ENCODE results near the gene RPP25.
"Not testable (repeated sequence)": the region's sequence is repeated elsewhere in the genome, so short reads cannot be mapped to it uniquely, and the experiment has no call there.

The RPP25 gene

DNA sequence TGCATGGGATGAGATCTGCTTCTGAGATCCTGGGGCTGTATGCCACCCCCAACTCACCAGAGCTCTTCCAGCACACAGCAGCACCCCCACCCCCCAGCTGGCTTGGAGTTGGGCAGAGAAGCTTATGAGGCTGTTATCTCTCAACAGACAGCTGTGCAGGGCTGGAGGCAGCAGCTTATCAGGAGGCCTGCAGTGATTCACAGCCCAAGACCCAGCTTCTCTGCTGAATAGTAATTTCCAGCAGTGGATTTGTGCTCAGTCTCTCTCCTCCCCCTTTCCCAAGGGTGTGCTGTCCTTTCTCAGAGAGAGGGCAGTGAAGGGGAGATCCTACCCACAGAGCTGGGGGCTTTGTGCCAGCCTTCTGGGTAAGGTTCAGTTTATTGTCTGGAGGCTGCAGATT lies 2.1 kb downstream of the RPP25 start:
- Histone ChIP-seq H3K36me3 (no peaks in the 10 kb centered on the region), H3K4me2 (peak overlapping the region; percentile 5 to 94 (median 83); a peak in 16 of 22 replicates), H3K4me1 (peaks cover 30 to 48% (median 39%) of the 10 kb centered on the region in 10 experiments; a peak in 19 of 20 replicates), H3K9ac (peak overlapping the region in 5 of 11 experiments; percentile 2 to 34 (median 9); a peak in 5 of 22 replicates), H4K20me1 (peaks cover 0 to 38% (median 16%) of the 10 kb centered on the region in 11 experiments; a peak in 11 of 22 replicates), H3K9me3 (replicated peaks in 1 of 11) (peaks cover 0 to 10% (median 0%) of the 10 kb centered on the region in 11 experiments; a peak in 11 of 22 replicates), H3K27me3 (peaks cover 47 to 58% (median 55%) of the 10 kb centered on the region in 11 experiments), H3K4me3 (no peak overlapping the region), H3K27ac (no peak overlapping the region)
- no peak for TF ChIP-seq Cebpa-rat (IDR thresholded peaks at IDR 0.05)

DNA sequence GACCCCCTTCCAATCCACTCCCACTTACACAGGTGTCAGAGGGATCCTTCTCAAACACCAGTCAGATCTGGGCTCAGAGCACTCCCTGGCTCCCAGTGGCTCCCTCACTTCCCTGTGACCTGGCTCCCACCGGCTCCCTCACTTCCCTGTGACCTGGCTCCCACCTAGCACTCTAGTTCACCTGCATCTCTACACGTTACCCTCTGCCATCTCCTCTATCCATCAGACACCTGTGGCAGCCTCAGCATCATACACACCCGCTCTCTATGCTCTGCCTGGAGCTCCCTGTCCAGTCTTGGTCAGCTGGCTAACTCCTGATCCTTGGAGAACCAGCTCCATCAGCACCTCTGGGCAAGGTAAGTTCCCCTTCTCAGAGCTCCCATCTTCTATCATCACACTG lies 5.6 kb downstream of the RPP25 start:
- Histone ChIP-seq H3K9ac (no peak overlapping the region), H4K20me1 (peaks cover 0 to 21% (median 6%) of the 10 kb centered on the region in 11 experiments; a peak in 5 of 22 replicates), H3K4me1 (peaks cover 10 to 20% (median 16%) of the 10 kb centered on the region in 10 experiments; a peak in 19 of 20 replicates), H3K9me3 (replicated peaks in 1 of 11) (peaks cover 0 to 4% (median 0%) of the 10 kb centered on the region in 11 experiments; a peak in 10 of 22 replicates), H3K4me2 (no peak overlapping the region), H3K4me3 (no peak overlapping the region), H3K36me3 (no peaks in the 10 kb centered on the region), H3K27ac (no peak overlapping the region), H3K27me3 (peaks cover 12 to 23% (median 20%) of the 10 kb centered on the region in 11 experiments)
- TF ChIP-seq Cebpa-rat (IDR thresholded peaks at IDR 0.05), result no peak

DNA sequence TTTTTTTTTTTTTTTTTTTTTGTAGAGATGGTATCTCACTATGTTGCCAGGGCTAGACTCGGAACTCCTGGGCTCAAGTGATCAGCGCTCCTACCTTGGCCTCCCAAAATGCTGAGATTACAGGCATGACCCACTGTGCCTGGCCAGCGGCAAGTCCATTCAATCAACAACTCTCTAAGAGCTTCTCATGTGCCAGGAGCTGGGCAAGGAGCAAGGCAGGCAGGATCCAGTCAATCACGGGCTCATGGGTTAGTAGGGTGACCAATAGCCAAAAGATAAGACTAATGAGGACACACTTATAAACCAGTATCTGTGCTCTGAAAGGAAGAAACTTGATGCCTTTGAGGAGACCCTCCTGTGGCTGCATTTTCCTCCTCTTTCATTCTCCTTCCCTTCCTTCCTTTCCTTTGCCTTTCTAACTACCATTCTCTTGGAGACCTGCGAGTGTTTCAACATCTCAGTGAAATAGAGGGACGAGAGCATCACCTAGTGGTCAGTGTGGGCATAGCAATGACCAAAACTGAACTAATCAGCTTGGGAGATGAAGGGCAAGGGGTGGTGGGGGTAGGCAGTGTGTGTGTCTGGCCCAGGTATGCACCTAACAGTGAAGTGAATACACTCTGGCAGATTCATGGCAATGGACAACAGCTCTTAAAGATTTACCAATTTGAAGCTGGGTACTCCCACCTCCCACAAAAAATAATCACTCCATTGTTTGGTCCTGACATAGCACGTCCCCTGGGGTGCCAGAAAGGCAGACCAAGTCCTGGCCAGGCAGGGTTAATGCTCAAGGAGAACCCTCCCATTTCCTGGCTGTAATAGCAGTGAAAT lies 6.3 kb downstream of the RPP25 start:
- H4K20me1 ChIP-seq, result peaks cover 0 to 14% (median 6%) of the 10 kb centered on the region in 11 experiments; a peak in 3 of 22 replicates
- H3K27ac ChIP-seq, result no peak overlapping the region
- TF ChIP-seq Cebpa-rat (IDR thresholded peaks at IDR 0.05), result 0 out of 22 replicates have a peak, but pooled peaks of 2 of the 11 experiments have one; percentile 15 to 28
- no peak overlapping the region for H3K4me2 ChIP-seq
- H3K27me3 ChIP-seq, result peaks cover 5 to 16% (median 13%) of the 10 kb centered on the region in 11 experiments
- peaks cover 7 to 15% (median 12%) of the 10 kb centered on the region in 10 experiments; a peak in 12 of 20 replicates for H3K4me1 ChIP-seq
- no peak overlapping the region for H3K9ac ChIP-seq
- no peaks in the 10 kb centered on the region for H3K9me3 ChIP-seq (replicated peaks in 1 of 11)
- H3K4me3 ChIP-seq, result no peak overlapping the region
- no peaks in the 10 kb centered on the region for H3K36me3 ChIP-seq

DNA sequence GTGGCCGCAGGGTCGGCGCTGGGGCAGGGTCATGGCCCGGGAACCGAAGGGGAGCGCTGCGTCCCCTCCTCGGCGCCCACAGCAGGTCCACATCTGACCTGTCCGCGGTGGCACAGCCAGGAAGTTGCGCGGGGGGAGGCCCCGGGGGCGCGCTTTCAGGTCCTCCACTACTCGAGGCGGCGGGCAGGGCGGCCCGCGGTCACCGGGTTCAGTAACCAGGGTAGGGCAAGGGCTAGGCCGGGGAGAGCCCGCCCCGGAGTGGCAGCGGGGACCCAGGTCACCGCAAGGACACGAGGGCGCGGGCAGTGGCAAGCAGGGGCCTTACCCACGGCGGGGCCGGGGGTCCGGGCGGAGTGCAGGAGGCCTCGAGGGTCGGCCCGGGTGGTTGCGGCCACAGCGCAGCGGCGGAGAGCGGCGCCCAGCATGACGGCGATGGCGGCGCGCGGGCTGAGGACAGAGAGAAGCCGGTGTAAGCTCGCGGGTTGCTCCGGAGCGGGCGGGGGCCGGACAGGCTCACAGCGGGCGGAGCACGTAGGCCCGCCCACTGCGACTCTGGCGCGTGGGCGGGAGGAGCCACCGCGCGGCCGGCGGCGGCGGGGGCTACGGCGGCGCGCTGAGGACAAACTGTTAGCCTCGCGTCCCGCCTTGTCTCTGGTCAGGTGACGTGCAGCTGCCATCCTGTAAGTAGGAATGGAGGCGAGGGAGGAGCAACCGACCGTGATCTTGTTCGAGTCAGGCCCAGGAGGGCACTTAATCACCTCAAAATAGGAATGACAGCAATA lies 18.8 kb downstream of the RPP25 start, which contains the start of gene COX5A:
COX5A (minus strand) TSS at position 484 of the 782 bp plus-strand sequence; CDS start at position 425, 59 bp downstream.
- Histone ChIP-seq H3K36me3 (peaks cover 11 to 35% (median 26%) of the 10 kb centered on the region in 11 experiments; a peak in 19 of 22 replicates), H4K20me1 (peaks cover 35 to 51% (median 43%) of the 10 kb centered on the region in 11 experiments), H3K4me3 (peak within 1 kb of the TSS; percentile 85 to 100 (median 97)), H3K27me3 (no peaks in the 10 kb centered on the region), H3K9ac (peak within 1 kb of the TSS; percentile 93 to 100 (median 97)), H3K27ac (peak within 1 kb of the TSS; percentile 89 to 99 (median 96)), H3K4me1 (peaks cover 27 to 40% (median 34%) of the 10 kb centered on the region in 10 experiments), H3K4me2 (peak within 1 kb of the TSS; percentile 72 to 96 (median 85)), H3K9me3 (replicated peaks in 1 of 11) (no peaks in the 10 kb centered on the region)
- TF ChIP-seq Cebpa-rat (IDR thresholded peaks at IDR 0.05), result no peak

DNA sequence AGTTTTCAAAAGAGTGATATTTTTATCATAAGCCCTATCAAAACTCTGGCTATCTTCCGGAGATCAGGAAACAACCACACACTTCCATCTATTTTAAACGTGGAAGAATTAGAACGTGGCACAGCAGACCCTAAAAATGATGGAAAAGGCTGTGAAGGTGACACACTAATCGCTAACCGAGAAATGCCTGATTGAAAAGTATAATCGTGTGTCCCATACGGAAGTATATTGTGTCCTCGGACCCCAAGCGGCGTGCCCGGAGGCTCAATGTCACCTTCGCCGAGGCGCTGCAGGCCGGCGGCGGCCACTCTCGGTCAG lies 19.3 kb downstream of the RPP25 start:
- H3K4me1 ChIP-seq, result peaks cover 27 to 40% (median 34%) of the 10 kb centered on the region in 10 experiments

DNA sequence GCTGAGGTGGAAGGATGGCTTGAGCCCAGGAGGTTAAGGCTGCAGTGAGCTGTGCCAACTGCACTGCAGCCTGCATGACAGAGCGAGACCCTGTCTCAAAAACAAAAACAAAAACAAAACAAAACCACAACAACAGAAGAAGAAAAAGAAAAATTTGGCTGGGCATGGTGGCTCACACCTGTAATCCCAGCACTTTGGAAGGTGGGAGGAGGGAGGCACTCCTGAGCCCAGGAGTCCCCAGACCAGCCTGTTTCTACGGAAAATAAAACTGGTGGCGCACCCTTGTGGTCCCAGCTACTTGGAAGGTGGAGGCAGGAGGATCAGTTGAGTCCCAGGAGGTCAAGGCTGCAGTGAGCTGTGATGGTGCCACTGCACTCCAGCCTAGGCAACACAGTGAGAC lies 21.4 kb downstream of the RPP25 start:
- peak overlapping the region; percentile 29 to 96 (median 84) for H3K4me2 ChIP-seq
- peaks cover 57 to 77% (median 69%) of the 10 kb centered on the region in 11 experiments for H4K20me1 ChIP-seq
- H3K27me3 ChIP-seq; H3K9me3 ChIP-seq (replicated peaks in 1 of 11); H3K27ac ChIP-seq: not testable (repeated sequence)
- peak overlapping the region in 5 of 11 experiments; percentile 28 to 99 (median 67); a peak in 8 of 22 replicates for H3K9ac ChIP-seq
- peaks cover 27 to 40% (median 34%) of the 10 kb centered on the region in 10 experiments for H3K4me1 ChIP-seq
- H3K4me3 ChIP-seq, result 0 out of 20 replicates have a peak overlapping the region, but pooled peaks of 2 of the 10 experiments have one; percentile 96 to 99
- H3K36me3 ChIP-seq, result peaks cover 27 to 61% (median 52%) of the 10 kb centered on the region in 11 experiments

More for the DNA sequence above, 19.3 kb downstream of the RPP25 start:
- peak overlapping the region; percentile 85 to 100 (median 97) for H3K4me3 ChIP-seq
- peaks cover 11 to 40% (median 31%) of the 10 kb centered on the region in 11 experiments; a peak in 19 of 22 replicates for H3K36me3 ChIP-seq
- no peaks in the 10 kb centered on the region for H3K27me3 ChIP-seq
- H3K4me2 ChIP-seq, result peak overlapping the region; percentile 71 to 96 (median 84)
- H4K20me1 ChIP-seq, result peaks cover 40 to 56% (median 48%) of the 10 kb centered on the region in 11 experiments
- H3K27ac ChIP-seq, result peak overlapping the region; percentile 89 to 99 (median 96)
- peak overlapping the region; percentile 93 to 100 (median 97) for H3K9ac ChIP-seq
- H3K9me3 ChIP-seq (replicated peaks in 1 of 11), result no peaks in the 10 kb centered on the region
- no peak for TF ChIP-seq Cebpa-rat (IDR thresholded peaks at IDR 0.05)

DNA sequence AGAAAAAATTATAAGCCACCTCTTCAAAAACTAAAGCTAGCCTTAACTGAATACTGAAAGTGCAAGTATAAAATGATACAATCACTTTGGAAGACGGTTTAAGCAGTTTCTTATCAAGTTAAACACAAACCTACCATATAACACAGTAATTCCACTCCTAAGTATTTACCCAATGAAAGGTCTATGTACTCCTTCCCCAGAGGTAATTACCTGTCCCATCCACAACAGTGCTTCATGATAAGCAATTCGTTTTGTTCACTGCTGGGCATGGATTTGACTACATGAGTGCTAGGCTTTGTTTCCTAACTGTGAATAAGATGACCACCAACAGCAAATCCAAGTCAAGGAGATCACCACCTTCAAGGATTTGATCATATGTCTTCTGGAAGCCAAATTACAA lies 23.0 kb downstream of the RPP25 start:
- no peak overlapping the region for H3K4me3 ChIP-seq
- H4K20me1 ChIP-seq, result peaks cover 74 to 93% (median 81%) of the 10 kb centered on the region in 11 experiments
- peak overlapping the region in 3 of 11 experiments; percentile 17 to 45 (median 41); a peak in 2 of 22 replicates for H3K9ac ChIP-seq
- H3K4me2 ChIP-seq, result peak overlapping the region in 7 of 11 experiments; percentile 3 to 93 (median 72); a peak in 6 of 22 replicates
- no peaks in the 10 kb centered on the region for H3K27me3 ChIP-seq
- no peak overlapping the region for H3K27ac ChIP-seq
- no peaks in the 10 kb centered on the region for H3K9me3 ChIP-seq (replicated peaks in 1 of 11)
- peaks cover 43 to 77% (median 68%) of the 10 kb centered on the region in 11 experiments for H3K36me3 ChIP-seq
- peaks cover 27 to 38% (median 34%) of the 10 kb centered on the region in 10 experiments for H3K4me1 ChIP-seq
- TF ChIP-seq Cebpa-rat (IDR thresholded peaks at IDR 0.05), result no peak

DNA sequence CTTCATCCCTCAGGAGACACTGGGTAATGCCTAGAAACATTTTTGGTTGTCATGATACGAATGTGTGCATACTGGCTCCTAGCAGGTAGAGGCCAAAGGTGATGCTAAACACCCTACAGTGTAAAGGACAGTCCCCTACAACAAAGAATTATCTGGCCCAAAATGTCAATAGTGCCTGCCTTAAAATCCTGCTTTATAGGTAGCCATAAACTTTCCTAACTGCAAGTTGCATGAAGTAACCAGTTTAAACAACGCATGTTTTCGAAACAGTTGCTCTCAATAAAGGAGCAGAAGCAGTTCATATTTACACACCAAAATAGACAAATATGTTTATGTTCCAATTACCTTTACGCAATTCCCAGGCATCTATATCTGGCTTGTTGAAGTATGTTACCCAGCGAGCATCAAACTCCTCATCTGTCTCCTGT lies 27.8 kb downstream of the RPP25 start:
- H3K27ac ChIP-seq, result no peak overlapping the region
- H4K20me1 ChIP-seq, result peaks cover 65 to 100% (median 95%) of the 10 kb centered on the region in 11 experiments
- no peak for TF ChIP-seq Cebpa-rat (IDR thresholded peaks at IDR 0.05)
- H3K9me3 ChIP-seq (replicated peaks in 1 of 11), result no peaks in the 10 kb centered on the region
- no peaks in the 10 kb centered on the region for H3K27me3 ChIP-seq
- no peak overlapping the region for H3K4me2 ChIP-seq
- H3K9ac ChIP-seq, result no peak overlapping the region
- peaks cover 0 to 5% (median 2%) of the 10 kb centered on the region in 10 experiments; a peak in 9 of 20 replicates for H3K4me1 ChIP-seq
- H3K4me3 ChIP-seq, result no peak overlapping the region
- H3K36me3 ChIP-seq, result peaks cover 82 to 100% (median 96%) of the 10 kb centered on the region in 11 experiments

All from BLaER1 treated with 17β-estradiol and CSF1 and Interleukin-3, amounts not matched to agents 10 nM and 100 nM (cell line).